GM21528 (cell line): ENCODE data around the gene PROZ.
A peak's percentile ranks its signal among the peaks of the same experiment; 100 is the strongest.
"Not testable (repeated sequence)": the region's sequence is repeated elsewhere in the genome, so short reads cannot be mapped to it uniquely, and the experiment has no call there.

Experiments
- ATAC-seq: cut with Tn5 transposase; IDR thresholded peaks from one replicate; pipeline ENCODE4 v1.9.1; 2021; ENCODE audit warnings: mild to moderate bottlenecking, moderate library complexity; ENCODE audit not compliant: unreplicated experiment, low FRiP score

The PROZ gene

GRCh38 chr13:113153810-113154748, 4.4 kb upstream of the PROZ start:
- ATAC-seq: peak; percentile 49

DNA sequence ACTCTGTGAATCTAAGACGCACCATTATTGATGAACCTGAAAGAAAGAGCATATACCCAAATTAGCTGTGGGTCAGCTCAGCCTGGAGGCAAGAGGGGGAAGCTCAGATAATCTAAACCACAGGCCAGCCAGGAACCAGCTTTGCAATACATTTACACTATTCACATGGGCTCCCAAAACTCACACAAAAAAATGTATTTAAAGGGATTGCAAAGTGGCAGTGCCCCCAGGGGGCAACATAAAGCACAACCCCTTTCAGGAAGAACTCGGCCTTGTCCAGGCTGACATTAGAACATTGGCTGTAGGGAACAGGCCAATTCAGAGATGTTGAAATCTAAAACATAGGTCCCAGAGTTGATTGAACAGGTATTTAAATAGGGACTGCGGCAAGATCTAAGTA, 3.2 kb upstream of the PROZ start:
- ATAC-seq: no peak

DNA sequence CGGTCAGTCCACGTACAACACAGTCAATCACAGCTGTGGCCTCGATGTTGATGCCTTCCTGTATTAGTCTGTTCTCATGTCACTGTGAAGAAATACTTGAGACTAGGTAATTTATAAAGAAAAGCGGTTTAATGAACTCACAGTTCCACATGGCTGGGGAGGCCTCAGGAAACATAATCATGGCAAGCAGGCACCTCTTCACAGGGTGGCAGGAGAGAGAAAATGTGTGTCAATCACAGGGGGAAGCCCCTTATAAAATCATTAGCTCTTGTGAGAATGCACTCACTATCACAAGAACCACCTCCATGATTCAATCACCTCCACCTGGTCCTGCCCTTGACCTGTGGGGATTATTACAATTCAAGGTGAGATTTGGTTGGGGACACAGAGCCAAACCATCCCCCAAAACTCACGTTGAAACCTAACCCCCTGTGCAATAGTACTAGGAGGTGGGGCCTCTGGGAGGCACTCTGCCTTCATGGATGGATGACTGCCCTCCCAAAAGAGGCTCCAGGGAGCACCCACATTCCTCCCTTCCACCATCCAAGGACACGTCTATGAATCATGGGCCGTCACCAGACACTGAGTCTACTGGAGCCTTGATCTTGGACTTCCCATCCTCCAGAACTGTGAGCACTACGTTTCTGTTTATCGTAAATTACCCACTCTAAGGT, 2.3 kb upstream of the PROZ start:
- no peak for ATAC-seq

DNA sequence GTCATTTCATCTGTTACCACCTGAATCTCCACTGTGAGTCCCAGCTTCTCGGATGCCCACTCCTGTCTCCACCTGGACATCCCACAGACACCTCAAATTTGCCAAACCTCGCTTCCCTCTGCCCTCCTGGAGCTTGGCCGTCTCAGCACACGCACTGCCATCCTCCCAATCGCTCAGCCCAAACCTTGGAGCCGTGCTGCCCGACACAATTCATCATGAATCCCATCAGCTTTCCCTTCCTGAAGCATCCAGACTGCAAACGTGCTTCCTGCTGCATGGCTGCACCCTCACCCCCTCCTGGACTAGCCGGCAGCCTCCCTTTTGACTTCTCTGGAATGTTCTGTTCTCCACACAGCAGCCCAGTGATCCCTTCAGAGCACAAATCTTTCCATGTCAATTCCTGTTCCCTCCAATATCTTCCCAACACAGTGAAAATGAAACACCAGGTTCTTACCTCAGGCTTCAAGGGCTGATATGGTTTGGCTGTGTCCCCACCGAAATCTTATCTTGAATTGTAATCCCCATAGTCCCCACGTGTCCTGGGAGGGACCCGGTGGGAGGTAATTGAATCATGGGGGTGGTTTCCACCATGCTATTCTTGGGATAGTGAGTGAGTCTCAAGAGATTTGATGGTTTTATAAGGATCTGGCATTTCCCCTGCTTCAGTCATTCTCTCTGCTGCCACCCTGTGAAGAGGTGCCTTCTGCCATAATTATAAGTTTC, 1.1 kb upstream of the PROZ start:
- no peak for ATAC-seq

GRCh38 chr13:113158946-113159345, 498 bp downstream of the PROZ start:
- ATAC-seq: no peak

DNA sequence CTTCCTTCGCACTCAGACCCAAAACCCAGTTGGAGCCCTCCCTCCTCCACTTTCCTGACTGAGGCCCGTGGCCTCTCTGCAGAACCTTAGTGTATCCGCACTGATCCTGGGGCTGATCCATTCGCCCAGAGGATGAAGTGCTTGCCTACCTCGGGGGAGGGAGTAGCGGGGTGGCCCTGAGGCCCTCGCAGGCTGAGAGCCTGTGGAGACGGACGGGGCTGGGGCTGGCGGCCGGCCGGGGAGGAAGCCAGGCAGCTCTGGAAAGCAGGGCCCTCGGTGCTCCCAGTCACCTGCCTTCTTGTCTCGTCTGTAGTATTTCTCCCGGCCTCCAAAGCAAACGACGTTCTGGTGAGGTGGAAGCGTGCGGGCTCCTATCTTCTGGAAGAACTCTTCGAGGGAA, 1.3 kb downstream of the PROZ start:
- ATAC-seq: no peak

DNA sequence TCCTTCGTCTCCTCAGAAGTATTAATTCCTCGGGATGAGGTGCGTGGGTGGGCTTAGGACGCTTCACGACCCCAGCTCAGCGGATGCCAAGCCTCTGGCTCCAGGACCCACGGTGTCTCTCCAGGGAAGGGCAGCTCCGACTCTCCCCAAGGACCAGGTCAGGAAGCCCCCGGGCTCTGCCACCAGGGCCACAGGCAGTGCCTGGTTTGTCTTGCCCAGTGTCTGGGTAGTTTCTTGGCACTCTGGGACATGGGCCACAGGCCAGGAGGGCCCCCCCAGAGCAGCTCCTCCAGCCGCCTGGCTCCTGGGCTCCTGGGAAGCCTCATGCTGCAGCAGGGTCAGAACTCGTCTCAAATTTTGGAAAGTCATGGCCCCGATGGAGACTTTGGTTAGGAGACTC, 2.5 kb downstream of the PROZ start:
- ATAC-seq: no peak

GRCh38 chr13:113161433-113161832, 3.0 kb downstream of the PROZ start:
- ATAC-seq: no peak

GRCh38 chr13:113161975-113162374, 3.5 kb downstream of the PROZ start:
- not testable (repeated sequence) for ATAC-seq

- ATAC-seq: no peak
Observed at GRCh38 chr13:113162783-113163685, 4.6 kb downstream of the PROZ start.

GRCh38 chr13:113164492-113164891, 6.0 kb downstream of the PROZ start:
- no peak for ATAC-seq

DNA sequence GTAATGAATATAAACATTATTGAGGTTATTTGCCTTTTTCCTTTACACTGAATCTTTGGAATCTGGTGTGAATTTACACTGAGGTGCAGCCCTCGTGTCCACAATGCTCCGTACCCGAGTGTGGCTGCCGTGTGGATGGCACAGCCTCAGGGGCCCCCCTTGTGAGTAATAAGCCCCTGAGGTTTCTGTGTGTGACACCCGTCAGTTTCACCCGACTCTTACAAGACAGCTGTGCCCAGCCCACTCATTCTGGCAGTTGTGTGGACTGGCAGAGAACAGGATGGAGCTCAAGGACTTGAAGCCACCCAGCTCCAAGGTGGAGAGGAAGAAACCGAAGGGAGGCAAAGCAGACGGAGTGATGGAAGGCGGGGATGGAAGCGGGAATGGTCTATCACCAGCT, 7.8 kb downstream of the PROZ start:
- no peak for ATAC-seq

GRCh38 chr13:113166681-113167080, 8.2 kb downstream of the PROZ start:
- ATAC-seq: no peak

- no peak for ATAC-seq
Observed at GRCh38 chr13:113167155-113167554, 8.7 kb downstream of the PROZ start.

GRCh38 chr13:113167575-113167974, 9.1 kb downstream of the PROZ start:
- ATAC-seq: no peak

DNA sequence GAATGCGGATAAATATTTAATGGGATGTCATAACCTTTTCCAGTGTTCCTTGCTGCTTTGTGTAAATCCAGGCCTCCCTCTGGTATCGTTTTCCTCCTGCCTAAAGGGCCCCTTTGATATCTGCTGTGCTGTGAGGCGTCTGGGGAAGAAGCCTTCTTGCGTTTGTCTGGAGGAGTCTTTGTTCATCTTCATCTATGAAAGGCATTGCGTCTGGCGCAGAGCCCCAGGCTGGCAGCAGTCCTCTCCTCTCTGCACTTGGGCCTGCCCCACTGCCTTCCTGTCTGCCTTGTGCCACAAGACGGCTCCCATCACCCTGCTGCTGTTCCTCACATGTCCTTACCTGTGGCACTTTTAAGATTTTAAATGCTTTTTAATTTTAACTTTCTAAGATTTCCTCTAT, 9.8 kb downstream of the PROZ start:
- ATAC-seq: no peak

GRCh38 chr13:113169277-113170272, 11.1 kb downstream of the PROZ start:
- ATAC-seq: no peak

- ATAC-seq: no peak
Observed at GRCh38 chr13:113170511-113170910, 12.1 kb downstream of the PROZ start.
